Kidney capillary endothelial cell (primary cell): Measurements from ENCODE around the gene RABGEF1.
"Not testable (repeated sequence)": the region's sequence is repeated elsewhere in the genome, so short reads cannot be mapped to it uniquely, and the experiment has no call there.

Source experiments
- DNase-seq: peaks from one replicate; pipeline ENCODE4 v3.0.0-alpha.2; 2018; ENCODE audit warnings: low spot score

Gene RABGEF1

GRCh38 chr7:66815186-66815875 is 74.8 kb downstream of the RABGEF1 start:
- DNase-seq = not testable (repeated sequence)

DNA sequence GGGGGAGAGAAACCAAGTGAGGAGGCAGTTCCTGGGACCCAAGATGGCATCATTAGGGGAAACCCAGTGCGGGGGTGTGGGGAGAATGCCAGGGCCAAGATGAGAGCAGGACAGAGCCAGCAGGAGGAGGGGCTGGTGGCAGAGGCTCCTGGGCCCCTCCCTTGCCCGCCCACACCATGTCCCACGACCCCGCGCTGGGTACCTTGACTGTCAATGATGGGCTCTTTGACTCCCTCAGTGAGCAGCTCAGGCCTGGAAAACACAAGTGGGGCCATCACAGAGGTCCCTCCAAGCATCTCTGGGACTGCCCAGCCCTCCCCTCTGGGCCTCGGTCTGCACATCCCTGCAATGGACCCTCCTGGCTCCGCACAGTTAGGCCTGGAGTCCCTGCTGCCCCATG is 75.4 kb downstream of the RABGEF1 start:
- DNase-seq = no peak

GRCh38 chr7:66816658-66817057 is 76.1 kb downstream of the RABGEF1 start:
- DNase-seq = not testable (repeated sequence)

DNA sequence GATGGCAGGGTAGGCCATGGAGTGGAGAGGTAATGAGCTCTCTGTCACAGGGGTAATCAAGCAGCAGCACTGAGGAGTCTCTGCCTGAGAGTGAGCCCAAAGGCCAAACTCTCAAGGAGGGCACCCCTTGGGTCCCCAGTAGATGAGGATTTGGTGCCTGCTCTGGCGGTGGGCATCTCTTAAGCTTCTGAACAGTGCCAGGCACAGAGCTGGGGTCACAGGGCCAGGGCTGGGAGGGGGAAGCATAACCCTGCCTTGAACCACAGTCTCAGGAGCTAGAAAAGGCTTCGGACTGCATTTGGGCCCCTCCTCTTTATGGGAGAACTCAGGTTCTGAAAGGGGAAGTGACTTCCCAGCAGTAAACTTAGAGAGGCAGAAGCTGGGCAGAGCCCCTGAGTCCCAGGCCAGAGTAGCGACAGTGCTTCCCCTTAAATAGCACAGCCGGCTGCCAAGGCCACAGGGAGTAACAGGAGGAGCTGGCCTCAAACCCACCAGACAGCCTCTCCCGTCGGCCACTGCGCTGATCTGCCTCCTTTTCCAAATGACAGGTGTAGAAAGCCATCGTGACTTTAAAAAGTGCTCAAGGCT is 76.8 kb downstream of the RABGEF1 start:
- DNase-seq = not testable (repeated sequence)

- DNase-seq = not testable (repeated sequence)
Measured at GRCh38 chr7:66817956-66818355, 77.4 kb downstream of the RABGEF1 start.

- DNase-seq = no peak
Measured at GRCh38 chr7:66824041-66824440, 83.5 kb downstream of the RABGEF1 start.

GRCh38 chr7:66825538-66825937 is 85.0 kb downstream of the RABGEF1 start:
- DNase-seq = not testable (repeated sequence)

DNA sequence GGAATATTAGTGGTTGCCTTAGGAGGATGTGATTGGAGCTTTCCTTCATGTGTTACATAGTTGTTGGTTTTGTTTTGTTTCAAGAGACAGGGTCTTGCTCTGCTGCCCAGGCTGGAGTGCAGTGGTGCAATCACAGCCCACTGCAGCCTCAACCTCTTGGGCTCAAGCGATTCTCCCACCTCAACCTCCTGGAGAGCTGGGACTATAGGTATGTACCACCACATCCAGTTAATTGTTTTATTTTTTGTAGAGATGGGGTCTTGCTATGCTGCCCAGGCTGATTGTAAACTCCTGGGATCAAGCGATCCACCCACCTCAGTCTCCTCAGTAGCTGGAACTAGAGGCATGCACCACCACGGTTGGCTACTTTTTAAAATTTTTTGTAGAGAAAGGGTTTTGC is 86.1 kb downstream of the RABGEF1 start:
- no peak for DNase-seq

DNA sequence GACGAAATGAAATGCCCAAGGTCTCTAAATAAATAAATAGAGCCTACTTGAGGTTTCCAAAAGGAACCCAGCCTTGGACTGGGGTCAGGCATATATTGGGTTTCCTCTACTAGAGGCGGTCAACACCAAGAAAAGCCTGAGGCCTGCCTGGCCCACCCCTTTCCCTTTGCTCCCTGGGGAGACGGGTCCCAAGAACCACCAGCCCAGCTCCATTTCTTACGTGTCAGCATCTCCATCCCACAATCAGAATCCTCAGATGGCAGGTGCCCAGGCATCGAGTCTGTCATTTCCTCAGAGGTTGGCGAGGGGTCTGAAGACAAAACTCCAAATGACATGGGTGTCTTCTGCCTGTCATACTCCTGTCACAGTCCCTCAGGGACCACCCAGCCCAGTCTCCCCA is 90.4 kb downstream of the RABGEF1 start:
- not testable (repeated sequence) for DNase-seq

- DNase-seq = no peak
Measured at GRCh38 chr7:66832531-66833351, 92.2 kb downstream of the RABGEF1 start.

DNA sequence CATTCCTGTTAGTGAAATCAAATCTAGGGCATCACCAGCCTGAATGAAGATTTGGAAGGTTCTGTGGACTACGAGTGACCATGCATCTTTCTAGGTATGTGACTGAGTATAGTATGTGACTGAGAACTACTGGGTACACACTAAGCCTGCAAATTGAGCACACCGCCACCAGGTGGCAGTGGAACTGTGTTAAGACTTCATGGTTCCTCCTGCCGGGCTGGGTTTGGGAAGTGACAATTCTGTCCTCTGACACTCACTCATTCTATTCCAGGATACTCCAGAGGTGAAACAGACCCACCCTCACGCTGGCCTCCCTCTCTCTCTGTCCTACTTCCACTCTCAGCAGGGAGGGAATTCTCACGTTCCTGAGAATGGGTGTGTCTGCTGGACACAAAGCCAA is 96.5 kb downstream of the RABGEF1 start:
- DNase-seq = peak; percentile 24

DNA sequence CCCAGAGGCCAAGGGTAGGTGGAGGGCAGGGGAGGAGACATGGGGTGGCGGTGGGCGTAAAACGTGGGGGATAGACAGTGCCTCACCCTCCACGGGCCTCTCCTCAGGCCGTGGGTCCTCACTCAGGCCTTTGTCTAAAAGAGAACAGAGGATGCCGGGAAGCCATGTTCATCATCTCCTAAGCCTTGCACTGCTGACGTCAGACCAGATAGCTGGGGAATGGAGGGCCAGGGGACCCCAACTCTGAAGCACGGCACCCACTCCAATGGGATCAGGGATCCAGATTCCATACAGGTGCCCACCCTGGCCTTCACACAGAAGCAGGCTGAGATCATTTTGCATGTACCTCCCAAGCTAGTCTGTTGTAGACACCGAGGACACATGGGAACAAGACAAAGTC is 97.1 kb downstream of the RABGEF1 start:
- no peak for DNase-seq

DNA sequence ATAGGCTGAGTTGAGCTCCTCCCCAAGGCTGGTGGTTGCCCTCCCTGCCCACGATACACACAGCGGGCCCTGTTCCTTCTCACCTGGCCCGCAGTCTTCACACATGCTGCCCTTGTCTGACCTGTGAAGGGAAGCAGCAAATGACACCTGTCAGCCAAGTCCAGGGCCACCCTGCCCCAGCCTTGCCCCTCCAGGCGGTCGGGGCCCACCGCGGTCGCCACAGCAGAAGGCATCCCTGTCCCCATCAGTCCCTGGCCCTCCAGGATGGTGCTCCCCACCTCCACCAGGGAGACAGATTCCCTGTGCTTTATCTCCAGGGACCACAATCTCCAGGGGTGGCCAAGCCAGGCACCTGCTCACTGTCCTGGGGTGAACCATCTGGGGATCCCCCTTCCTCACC is 99.3 kb downstream of the RABGEF1 start:
- DNase-seq = no peak

- DNase-seq = no peak
Measured at GRCh38 chr7:66840316-66840715, 99.8 kb downstream of the RABGEF1 start.

DNA sequence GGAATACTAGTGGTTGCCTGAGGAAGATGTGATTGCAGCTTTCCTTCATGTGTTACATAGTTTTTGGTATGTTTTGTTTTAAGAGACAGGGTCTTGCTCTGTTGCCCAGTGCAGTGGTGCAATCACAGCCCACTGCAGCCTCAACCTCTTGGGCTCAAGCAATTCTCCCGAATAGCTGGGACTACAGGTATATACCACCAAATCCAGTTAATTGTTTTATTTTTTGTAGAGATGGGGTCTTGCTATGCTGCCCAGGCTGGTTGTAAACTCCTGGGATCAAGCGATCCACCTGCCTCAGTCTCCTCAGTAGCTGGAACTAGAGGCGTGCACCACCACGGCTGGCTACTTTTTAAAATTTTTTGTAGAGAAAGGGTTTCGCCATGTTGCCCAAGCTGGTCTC is 101.4 kb downstream of the RABGEF1 start:
- DNase-seq = no peak

DNA sequence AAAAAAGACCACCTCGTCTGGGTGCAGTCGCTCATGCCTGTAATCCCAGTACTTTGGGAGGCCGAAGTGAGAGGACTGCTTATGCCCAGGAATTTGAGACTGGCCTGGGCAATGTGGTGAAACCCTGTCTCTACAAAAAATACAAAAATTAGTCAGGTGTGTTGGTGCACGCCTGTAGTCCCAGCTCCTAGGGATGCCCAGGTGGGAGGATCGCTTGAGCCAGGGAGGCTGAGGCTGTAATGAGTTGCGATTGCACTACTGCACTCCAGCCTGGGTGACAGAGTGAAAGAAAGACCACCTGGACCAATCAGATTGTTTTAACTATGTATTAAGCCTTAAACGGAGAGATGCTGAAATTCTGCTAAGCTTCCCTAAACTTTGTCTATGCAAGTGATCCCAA is 103.0 kb downstream of the RABGEF1 start:
- DNase-seq = not testable (repeated sequence)

DNA sequence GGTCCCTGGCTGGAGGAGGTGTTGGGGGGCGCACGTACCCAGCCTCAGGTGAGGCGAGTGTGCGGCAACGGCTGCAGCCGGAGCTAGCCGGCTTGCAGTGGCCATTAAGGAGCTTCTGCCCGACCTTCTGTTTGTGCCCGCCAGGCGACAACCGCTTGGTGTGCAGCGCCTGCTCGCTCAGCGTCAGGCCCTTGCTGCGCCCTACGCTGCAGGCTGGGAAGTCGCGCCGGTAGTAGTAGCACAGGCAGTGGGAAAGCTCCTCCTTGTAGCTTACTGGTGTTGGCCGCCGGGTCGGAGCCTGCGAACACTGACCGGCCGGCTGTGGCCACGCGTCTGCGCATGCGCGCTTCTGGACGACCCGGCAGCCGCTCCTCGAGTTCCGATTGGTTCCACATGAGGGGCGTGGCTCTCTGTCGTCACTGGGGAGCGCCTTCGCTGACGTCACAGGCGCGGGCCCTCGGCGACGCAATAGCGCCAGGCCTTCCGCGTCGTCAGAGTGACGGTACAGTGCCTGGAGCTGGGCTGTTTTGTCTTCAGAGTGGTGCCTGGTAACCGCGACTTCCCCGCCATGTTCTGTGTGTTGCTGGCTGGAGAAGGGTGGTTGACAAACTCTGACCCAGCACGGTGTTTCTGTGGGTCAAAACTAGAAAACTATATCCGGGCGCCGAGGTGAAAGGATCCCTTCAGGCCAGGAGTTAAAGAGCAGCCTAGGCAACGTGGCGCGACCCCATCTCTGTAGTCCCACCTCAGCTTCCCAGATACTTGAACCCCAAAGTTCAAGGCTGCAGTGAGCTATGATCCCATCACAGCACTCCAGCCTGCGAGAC is 104.2 kb downstream of the RABGEF1 start:
- peak; percentile 97 for DNase-seq

GRCh38 chr7:66845379-66846095 is 105.0 kb downstream of the RABGEF1 start:
- DNase-seq = no peak

- DNase-seq = not testable (repeated sequence)
Measured at GRCh38 chr7:66846096-66846445, 105.5 kb downstream of the RABGEF1 start.

- DNase-seq = not testable (repeated sequence)
Measured at GRCh38 chr7:66847523-66847855, 107.0 kb downstream of the RABGEF1 start.

GRCh38 chr7:66847879-66848790 is 107.6 kb downstream of the RABGEF1 start:
- DNase-seq = peak; percentile 65
